Measurements from ENCODE around the gene S100PBP.

- no peak for TF ChIP-seq CTCF (IDR thresholded peaks at IDR 0.05)
- no peak for TF ChIP-seq POLR2A (IDR thresholded peaks at IDR 0.05)
These were observed 736 bp upstream of the S100PBP start for GRCh38 chr1:32816676-32817158.

All from Peyer's patch (tissue), 4 donors.